NB4 (cell line): ENCODE data around the gene CMC4.

Source experiments
- MYC ChIP-seq: IDR thresholded peaks from 2 replicates; pipeline ENCODE4 v1.6.1; 2011; ENCODE audit warnings: low read depth, low read length
- POLR2A ChIP-seq: IDR thresholded peaks from 2 replicates; pipeline ENCODE4 v1.6.1; 2011; ENCODE audit warnings: mild to moderate bottlenecking; ENCODE audit not compliant: insufficient read length; ENCODE audit errors: extremely low read depth
- TF ChIP-seq, protein P1 (sequence below): IDR thresholded peaks from one replicate; pipeline ENCODE4 v1.5.1; 2012; ENCODE audit warnings: low read depth, low read length
- TF ChIP-seq, protein P2 (sequence below): IDR thresholded peaks from 2 replicates; pipeline ENCODE4 v1.6.1; 2011; ENCODE audit warnings: low read depth, low read length

DNA sequence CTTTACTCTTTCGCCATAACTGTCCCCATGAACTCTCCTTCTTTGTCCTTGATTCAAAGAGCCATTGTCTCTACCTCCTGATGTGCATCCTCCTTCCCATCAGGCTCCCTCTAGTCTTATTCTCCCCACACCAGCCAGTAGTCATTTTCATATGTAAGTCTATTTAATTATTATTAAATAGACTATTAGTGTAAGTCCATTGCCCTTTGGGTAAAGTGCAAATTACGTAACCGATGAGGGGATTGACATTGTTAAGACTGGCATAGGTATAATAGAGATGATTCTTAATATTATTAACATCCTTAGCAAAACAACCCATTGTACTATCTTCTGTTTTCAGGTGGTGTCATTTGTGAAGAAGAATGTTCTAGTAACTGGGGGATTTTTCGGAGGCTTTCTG, 16.7 kb downstream of the CMC4 start:
- TF ChIP-seq, protein P1, sequence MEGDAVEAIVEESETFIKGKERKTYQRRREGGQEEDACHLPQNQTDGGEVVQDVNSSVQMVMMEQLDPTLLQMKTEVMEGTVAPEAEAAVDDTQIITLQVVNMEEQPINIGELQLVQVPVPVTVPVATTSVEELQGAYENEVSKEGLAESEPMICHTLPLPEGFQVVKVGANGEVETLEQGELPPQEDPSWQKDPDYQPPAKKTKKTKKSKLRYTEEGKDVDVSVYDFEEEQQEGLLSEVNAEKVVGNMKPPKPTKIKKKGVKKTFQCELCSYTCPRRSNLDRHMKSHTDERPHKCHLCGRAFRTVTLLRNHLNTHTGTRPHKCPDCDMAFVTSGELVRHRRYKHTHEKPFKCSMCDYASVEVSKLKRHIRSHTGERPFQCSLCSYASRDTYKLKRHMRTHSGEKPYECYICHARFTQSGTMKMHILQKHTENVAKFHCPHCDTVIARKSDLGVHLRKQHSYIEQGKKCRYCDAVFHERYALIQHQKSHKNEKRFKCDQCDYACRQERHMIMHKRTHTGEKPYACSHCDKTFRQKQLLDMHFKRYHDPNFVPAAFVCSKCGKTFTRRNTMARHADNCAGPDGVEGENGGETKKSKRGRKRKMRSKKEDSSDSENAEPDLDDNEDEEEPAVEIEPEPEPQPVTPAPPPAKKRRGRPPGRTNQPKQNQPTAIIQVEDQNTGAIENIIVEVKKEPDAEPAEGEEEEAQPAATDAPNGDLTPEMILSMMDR, result no peak
- TF ChIP-seq, protein P2, sequence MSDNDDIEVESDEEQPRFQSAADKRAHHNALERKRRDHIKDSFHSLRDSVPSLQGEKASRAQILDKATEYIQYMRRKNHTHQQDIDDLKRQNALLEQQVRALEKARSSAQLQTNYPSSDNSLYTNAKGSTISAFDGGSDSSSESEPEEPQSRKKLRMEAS, result no peak
- TF ChIP-seq POLR2A (no peak), MYC (no peak)
